Bone marrow (tissue), 2 donors: ENCODE measurements around the gene EXTL1.

Experiments
- DNase-seq, 2 donors: peaks; one replicate each; lab custom pipeline; 2025; lab: John Stamatoyannopoulos, UW

EXTL1 gene

GRCh38 chr1:26070963-26071342 is 49.4 kb downstream of the EXTL1 start:
- no peak for DNase-seq

GRCh38 chr1:26072305-26072704 is 50.7 kb downstream of the EXTL1 start:
- DNase-seq: no peak

GRCh38 chr1:26075421-26076144 is 54.0 kb downstream of the EXTL1 start:
- no peak for DNase-seq

GRCh38 chr1:26077524-26077923 is 55.9 kb downstream of the EXTL1 start:
- no peak for DNase-seq

GRCh38 chr1:26078286-26079177 is 57.0 kb downstream of the EXTL1 start:
- no peak for DNase-seq

GRCh38 chr1:26079178-26079563 is 57.6 kb downstream of the EXTL1 start:
- no peak for DNase-seq

- no peak for DNase-seq
Measured at GRCh38 chr1:26079960-26080814, 58.6 kb downstream of the EXTL1 start.

GRCh38 chr1:26081267-26082019 is 59.9 kb downstream of the EXTL1 start:
- DNase-seq: no peak

GRCh38 chr1:26082020-26082350 is 60.4 kb downstream of the EXTL1 start:
- DNase-seq: no peak

- DNase-seq: no peak
Measured at GRCh38 chr1:26083208-26083607, 61.6 kb downstream of the EXTL1 start.

GRCh38 chr1:26084091-26084561 is 62.6 kb downstream of the EXTL1 start:
- DNase-seq: no peak

GRCh38 chr1:26084844-26085243 is 63.3 kb downstream of the EXTL1 start:
- no peak for DNase-seq
